ENCODE results near the gene AIDA. TPM values are rescaled to one million over a fixed set of nuclear protein-coding genes. Genes with fewer than 3 reads are reported as not detected.

Gene AIDA
- polyA plus RNA-seq, 3 donors = 10.0 to 11.7 (median 11.7) TPM

- no CpG with 5 or more reads among the region's 2 CpGs for WGBS (ENCODE audit: insufficient coverage)
- Histone ChIP-seq H3K27ac (ENCODE audit: low read depth in 1 of 2, low read length in 2 of 2) (no peak overlapping the region), H3K4me1 (ENCODE audit: control insufficient read depth in 1 of 2, insufficient read depth in 2 of 2, low read length in 2 of 2) (no peaks in the 10 kb centered on the region), H3K4me3 (replicated peaks in 1 of 3; ENCODE audit: low read depth in 2 of 3, low read length in 3 of 3) (no peak overlapping the region), H3K36me3 (replicated peaks in 1 of 2; ENCODE audit: control insufficient read depth in 1 of 2, insufficient read depth in 2 of 2, low read length in 2 of 2) (peaks cover 27 to 65% of the 10 kb centered on the region in 2 donors), H3K9me3 (replicated peaks in 1 of 2; ENCODE audit: control insufficient read depth in 1 of 2, insufficient read depth in 1 of 2, low read length in 2 of 2) (no peaks in the 10 kb centered on the region), H3K27me3 (ENCODE audit: control insufficient read depth in 2 of 2, insufficient read depth in 2 of 2, low read length in 2 of 2) (no peaks in the 10 kb centered on the region), H3K79me2 (ENCODE audit: insufficient read depth, low read length) (peaks cover 19% of the 10 kb centered on the region), H2AFZ (ENCODE audit: insufficient read depth, low read depth, low read length, poor library complexity, severe bottlenecking) (no peak overlapping the region), H4K20me1 (ENCODE audit: insufficient read depth, low read length) (peaks cover 15% of the 10 kb centered on the region), H3K4me2 (replicated peaks; ENCODE audit: extremely low read depth, low read length, poor library complexity, severe bottlenecking) (no peak overlapping the region), H3K9ac (ENCODE audit: insufficient read depth, low read length, poor library complexity, severe bottlenecking) (no peak overlapping the region)
- DNase-seq = no peak
- Mint-ChIP-seq H3K27me3 (ENCODE audit: low read depth in 3 of 3) (no peaks in the 10 kb centered on the region), H3K4me1 (no peaks in the 10 kb centered on the region), H3K4me3 (no peak overlapping the region), H3K27ac (no peak overlapping the region), H3K9me3 (no peaks in the 10 kb centered on the region), H3K36me3 (peaks cover 26 to 36% of the 10 kb centered on the region in 2 donors)
- no peak for TF ChIP-seq CTCF (IDR thresholded peaks at IDR 0.05)
- intact Hi-C loops (cut with micrococcal nuclease) = no loop called here
These were observed 15.1 kb downstream of the AIDA start for GRCh38 chr1:222697203-222697602.

GRCh38 chr1:222696741-222697140 lies 15.6 kb downstream of the AIDA start:
- no peak for DNase-seq
- Histone ChIP-seq H3K27me3 (ENCODE audit: control insufficient read depth in 2 of 2, insufficient read depth in 2 of 2, low read length in 2 of 2) (no peaks in the 10 kb centered on the region), H3K9me3 (replicated peaks in 1 of 2; ENCODE audit: control insufficient read depth in 1 of 2, insufficient read depth in 1 of 2, low read length in 2 of 2) (no peaks in the 10 kb centered on the region), H3K4me3 (replicated peaks in 1 of 3; ENCODE audit: low read depth in 2 of 3, low read length in 3 of 3) (no peak overlapping the region), H3K9ac (ENCODE audit: insufficient read depth, low read length, poor library complexity, severe bottlenecking) (no peak overlapping the region), H3K79me2 (ENCODE audit: insufficient read depth, low read length) (peaks cover 19% of the 10 kb centered on the region), H3K4me2 (replicated peaks; ENCODE audit: extremely low read depth, low read length, poor library complexity, severe bottlenecking) (no peak overlapping the region), H2AFZ (ENCODE audit: insufficient read depth, low read depth, low read length, poor library complexity, severe bottlenecking) (no peak overlapping the region), H3K36me3 (replicated peaks in 1 of 2; ENCODE audit: control insufficient read depth in 1 of 2, insufficient read depth in 2 of 2, low read length in 2 of 2) (peaks cover 29 to 66% of the 10 kb centered on the region in 2 donors), H4K20me1 (ENCODE audit: insufficient read depth, low read length) (peaks cover 15% of the 10 kb centered on the region), H3K4me1 (ENCODE audit: control insufficient read depth in 1 of 2, insufficient read depth in 2 of 2, low read length in 2 of 2) (no peaks in the 10 kb centered on the region), H3K27ac (ENCODE audit: low read depth in 1 of 2, low read length in 2 of 2) (no peak overlapping the region)
- H3K27ac Mint-ChIP-seq = no peak overlapping the region
- 100% methylated on average over 1 of the region's 8 CpGs for WGBS (ENCODE audit: insufficient coverage)
- intact Hi-C loops (cut with micrococcal nuclease) = no loop called here
- no peak for TF ChIP-seq CTCF (IDR thresholded peaks at IDR 0.05)
- H3K9me3 Mint-ChIP-seq = no peaks in the 10 kb centered on the region
- no peak overlapping the region for H3K4me3 Mint-ChIP-seq
- peaks cover 26 to 36% of the 10 kb centered on the region in 2 donors for H3K36me3 Mint-ChIP-seq
- H3K4me1 Mint-ChIP-seq = no peaks in the 10 kb centered on the region
- no peaks in the 10 kb centered on the region for H3K27me3 Mint-ChIP-seq (ENCODE audit: low read depth in 3 of 3)

All from CD14-positive monocyte (primary cell).